Measurements from ENCODE around the gene PWWP2B.

- TF ChIP-seq ETV6 (CRISPR knock-in tag; conservative IDR thresholded peaks at IDR 0.05): no peak
- TF ChIP-seq DPF2 (CRISPR knock-in tag; IDR thresholded peaks at IDR 0.05; ENCODE audit: borderline replicate concordance, low read depth): no peak
- 0 out of 2 replicates have a peak, but pooled peaks have one; percentile 44 for TF ChIP-seq RNF2 (conservative IDR thresholded peaks at IDR 0.05; ENCODE audit: low read depth)
- TF ChIP-seq TRIM22 (IDR thresholded peaks at IDR 0.05): no peak
- TF ChIP-seq SMAD3 (CRISPR knock-in tag; IDR thresholded peaks at IDR 0.05): no peak
- TF ChIP-seq MAFG (CRISPR knock-in tag; IDR thresholded peaks at IDR 0.05): no peak
- no peak for TF ChIP-seq GABPA (IDR thresholded peaks at IDR 0.05; ENCODE audit: low read depth, low read length)
- TF ChIP-seq GABPA (CRISPR knock-in tag; IDR thresholded peaks at IDR 0.05; ENCODE audit: low read depth): no peak
- TF ChIP-seq CTCF (CRISPR knock-in tag; IDR thresholded peaks at IDR 0.05): peak; percentile 96
- no peak for TF ChIP-seq PHF8 (CRISPR knock-in tag; IDR thresholded peaks at IDR 0.05)
- no peak for TF ChIP-seq EZH2 (conservative IDR thresholded peaks at IDR 0.05; ENCODE audit: low read depth, low read length)
- TF ChIP-seq PATZ1 (CRISPR knock-in tag; IDR thresholded peaks at IDR 0.05): peak; percentile 54; the same call in 1 of the 2 replicates
- no peak for TF ChIP-seq MTF1 (CRISPR knock-in tag; IDR thresholded peaks at IDR 0.05)
- no peak for TF ChIP-seq CHD2 (IDR thresholded peaks at IDR 0.05; ENCODE audit: low read depth, low read length)
Observed at GRCh38 chr10:132458586-132459300, 61.7 kb downstream of the PWWP2B start.
